Measurements from ENCODE around the gene OR5V1. TPM values are rescaled to one million over a fixed set of nuclear protein-coding genes. Genes with fewer than 3 reads are reported as not detected.
"Not testable (repeated sequence)": the region's sequence is repeated elsewhere in the genome, so short reads cannot be mapped to it uniquely, and the experiment has no call there.

OR5V1 gene
- not detected for polyA plus RNA-seq (2013, experiment 1 of 2)
- not detected for polyA plus RNA-seq (2013, experiment 2 of 2)

DNA sequence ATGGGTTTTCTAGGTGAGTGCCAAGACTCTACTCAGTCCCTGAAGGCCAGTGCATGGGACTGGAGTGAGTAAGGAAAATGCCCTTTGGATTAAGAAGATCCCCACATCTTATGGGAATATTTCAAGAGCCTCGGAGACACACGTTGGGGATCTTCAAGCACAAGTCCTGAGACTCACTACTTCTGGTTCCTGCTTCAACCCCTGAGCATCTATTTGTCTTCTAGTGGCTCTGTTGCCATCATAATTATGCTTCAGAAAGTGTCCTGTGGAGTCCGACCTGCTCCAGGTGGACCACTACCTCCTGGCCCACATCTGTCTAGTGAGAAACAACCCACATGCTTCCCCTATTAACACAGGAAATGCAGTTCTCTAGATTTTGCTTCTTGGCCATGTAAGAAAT lies at the start of gene OR5V1:
OR5V1 (minus strand) TSS at position 101 of the 400 bp plus-strand sequence. CDS start 12,670 bp downstream, outside the sequence.
- no peaks in the 10 kb centered on the region for H3K4me1 ChIP-seq (ENCODE audit: insufficient read depth, low read length)
- no peaks in the 10 kb centered on the region for H3K27me3 ChIP-seq (ENCODE audit: insufficient read depth, low read length)
- WGBS = 92% methylated on average over 3 of the region's 3 CpGs

GRCh38 chr6:29414588-29414987 lies 45.9 kb upstream of the OR5V1 start, which contains the start of gene OR12D1:
TSS of gene OR12D1 (plus strand) at chr6:29414928.
- no peaks in the 10 kb centered on the region for H3K9me3 ChIP-seq (ENCODE audit: insufficient read depth, low read depth, low read length)

More for the DNA sequence above, at the start of gene OR5V1:
- Histone ChIP-seq H3K9me3 (ENCODE audit: insufficient read depth, low read depth, low read length) (no peaks in the 10 kb centered on the region), H3K9ac (ENCODE audit: low read depth, low read length) (no peak within 1 kb of the TSS), H3K36me3 (ENCODE audit: insufficient read depth, low read length) (no peaks in the 10 kb centered on the region), H3K4me3 (ENCODE audit: low read length) (no peak within 1 kb of the TSS), H3K27ac (ENCODE audit: low read depth, low read length) (no peak within 1 kb of the TSS)

GRCh38 chr6:29403801-29404200 lies 35.1 kb upstream of the OR5V1 start:
- Histone ChIP-seq H3K36me3 (ENCODE audit: insufficient read depth, low read length) (no peaks in the 10 kb centered on the region), H3K27me3 (ENCODE audit: insufficient read depth, low read length) (no peaks in the 10 kb centered on the region), H3K4me1 (ENCODE audit: insufficient read depth, low read length) (no peaks in the 10 kb centered on the region), H3K27ac (ENCODE audit: low read depth, low read length) (no peak overlapping the region), H3K4me3 (ENCODE audit: low read length) (no peak overlapping the region), H3K9ac (ENCODE audit: low read depth, low read length) (no peak overlapping the region), H3K9me3 (ENCODE audit: insufficient read depth, low read depth, low read length) (no peaks in the 10 kb centered on the region)
- WGBS = 97% methylated on average over 1 of the region's 1 CpG

More at GRCh38 chr6:29414588-29414987, 45.9 kb upstream of the OR5V1 start, which contains the start of gene OR12D1:
- no peaks in the 10 kb centered on the region for H3K4me1 ChIP-seq (ENCODE audit: insufficient read depth, low read length)
- H3K27ac ChIP-seq (ENCODE audit: low read depth, low read length) = no peak within 1 kb of the TSS
- no peak within 1 kb of the TSS for H3K9ac ChIP-seq (ENCODE audit: low read depth, low read length)
- H3K36me3 ChIP-seq (ENCODE audit: insufficient read depth, low read length) = no peaks in the 10 kb centered on the region
- H3K4me3 ChIP-seq (ENCODE audit: low read length) = no peak within 1 kb of the TSS
- no peaks in the 10 kb centered on the region for H3K27me3 ChIP-seq (ENCODE audit: insufficient read depth, low read length)

GRCh38 chr6:29399525-29399924 lies 30.9 kb upstream of the OR5V1 start:
- H3K9ac ChIP-seq (ENCODE audit: low read depth, low read length) = no peak overlapping the region
- 80% methylated on average over 1 of the region's 2 CpGs for WGBS
- H3K9me3 ChIP-seq (ENCODE audit: insufficient read depth, low read depth, low read length) = no peaks in the 10 kb centered on the region
- H3K36me3 ChIP-seq (ENCODE audit: insufficient read depth, low read length) = no peaks in the 10 kb centered on the region
- no peak overlapping the region for H3K4me3 ChIP-seq (ENCODE audit: low read length)
- peaks cover 4% of the 10 kb centered on the region; the same call in 1 of the 2 replicates for H3K4me1 ChIP-seq (ENCODE audit: insufficient read depth, low read length)
- no peak overlapping the region for H3K27ac ChIP-seq (ENCODE audit: low read depth, low read length)
- no peaks in the 10 kb centered on the region for H3K27me3 ChIP-seq (ENCODE audit: insufficient read depth, low read length)

DNA sequence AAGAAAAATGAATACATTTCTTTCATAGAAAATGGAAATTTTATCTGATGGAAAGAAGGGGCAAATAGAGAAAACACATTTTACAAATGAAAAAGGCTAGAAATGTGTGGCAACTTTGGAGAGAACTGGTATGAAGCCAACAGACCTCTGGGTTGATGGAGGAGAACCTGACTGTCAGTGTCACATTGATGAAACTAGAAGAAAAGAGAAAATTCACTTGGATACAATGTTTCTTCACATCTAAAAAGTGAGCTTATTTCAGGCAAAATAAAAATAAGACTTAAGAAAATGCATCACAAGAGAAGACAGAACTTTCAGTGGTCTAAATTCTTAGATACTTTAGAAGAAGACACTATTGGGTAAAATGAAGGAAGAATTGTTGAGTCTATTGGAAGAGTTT lies 26.7 kb upstream of the OR5V1 start, which contains the start of gene OR12D2:
OR12D2 (plus strand) TSS at position 301 of the 400 bp plus-strand sequence. CDS start 1,069 bp downstream, outside the sequence.
- Histone ChIP-seq H3K4me3 (ENCODE audit: low read length) (no peak within 1 kb of the TSS), H3K4me1 (ENCODE audit: insufficient read depth, low read length) (peaks cover 4% of the 10 kb centered on the region; the same call in 1 of the 2 replicates), H3K9ac (ENCODE audit: low read depth, low read length) (no peak within 1 kb of the TSS), H3K36me3 (ENCODE audit: insufficient read depth, low read length) (no peaks in the 10 kb centered on the region), H3K9me3 (ENCODE audit: insufficient read depth, low read depth, low read length) (no peaks in the 10 kb centered on the region), H3K27ac (ENCODE audit: low read depth, low read length) (no peak within 1 kb of the TSS), H3K27me3 (ENCODE audit: insufficient read depth, low read length) (no peaks in the 10 kb centered on the region)

DNA sequence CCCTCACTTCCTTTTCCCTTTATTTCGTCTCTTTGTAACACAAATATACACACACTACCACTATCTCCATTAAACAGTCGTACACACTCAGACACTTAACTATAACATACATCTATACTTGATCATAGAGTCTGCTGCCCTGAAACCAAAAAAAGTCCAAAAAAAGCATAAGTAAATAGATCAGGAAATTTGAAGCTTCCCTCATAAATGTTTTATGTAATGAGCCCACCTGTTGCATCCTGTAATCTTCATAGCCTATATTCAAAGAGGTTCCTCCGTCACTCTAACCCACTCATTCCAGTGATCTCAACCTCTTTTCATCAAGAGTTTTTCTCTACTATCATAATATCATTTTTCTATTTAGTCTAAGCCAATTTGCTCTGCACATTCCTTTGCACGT lies 19.9 kb upstream of the OR5V1 start:
- H3K4me3 ChIP-seq (ENCODE audit: low read length) = no peak overlapping the region
- no peak overlapping the region for H3K9ac ChIP-seq (ENCODE audit: low read depth, low read length)
- H3K9me3 ChIP-seq (ENCODE audit: insufficient read depth, low read depth, low read length) = no peaks in the 10 kb centered on the region
- H3K27me3 ChIP-seq (ENCODE audit: insufficient read depth, low read length) = no peaks in the 10 kb centered on the region
- no peak overlapping the region for H3K27ac ChIP-seq (ENCODE audit: low read depth, low read length)
- WGBS = 77% methylated on average over 3 of the region's 4 CpGs
- H3K36me3 ChIP-seq (ENCODE audit: insufficient read depth, low read length) = no peaks in the 10 kb centered on the region
- H3K4me1 ChIP-seq (ENCODE audit: insufficient read depth, low read length) = no peaks in the 10 kb centered on the region

GRCh38 chr6:29376003-29376402 lies 7.3 kb upstream of the OR5V1 start:
- no peaks in the 10 kb centered on the region for H3K9me3 ChIP-seq (ENCODE audit: insufficient read depth, low read depth, low read length)

GRCh38 chr6:29375191-29375590 lies 6.5 kb upstream of the OR5V1 start, which contains the start of gene OR12D3:
TSS of gene OR12D3 (minus strand) at chr6:29375291. CDS start at chr6:29375287, 4 bp downstream.
- Histone ChIP-seq H3K4me1 (ENCODE audit: insufficient read depth, low read length) (no peaks in the 10 kb centered on the region), H3K36me3 (ENCODE audit: insufficient read depth, low read length) (no peaks in the 10 kb centered on the region), H3K27ac (ENCODE audit: low read depth, low read length) (no peak within 1 kb of the TSS), H3K9me3 (ENCODE audit: insufficient read depth, low read depth, low read length) (no peaks in the 10 kb centered on the region), H3K9ac (ENCODE audit: low read depth, low read length) (no peak within 1 kb of the TSS), H3K27me3 (ENCODE audit: insufficient read depth, low read length) (no peaks in the 10 kb centered on the region), H3K4me3 (ENCODE audit: low read length) (no peak within 1 kb of the TSS)
- WGBS = no CpG with 5 or more reads among the region's 1 CpG

More at GRCh38 chr6:29376003-29376402, 7.3 kb upstream of the OR5V1 start:
- H3K4me3 ChIP-seq (ENCODE audit: low read length) = no peak overlapping the region
- H3K27me3 ChIP-seq (ENCODE audit: insufficient read depth, low read length) = no peaks in the 10 kb centered on the region
- no peaks in the 10 kb centered on the region for H3K4me1 ChIP-seq (ENCODE audit: insufficient read depth, low read length)
- no peak overlapping the region for H3K27ac ChIP-seq (ENCODE audit: low read depth, low read length)
- no peaks in the 10 kb centered on the region for H3K36me3 ChIP-seq (ENCODE audit: insufficient read depth, low read length)
- H3K9ac ChIP-seq (ENCODE audit: low read depth, low read length) = no peak overlapping the region

DNA sequence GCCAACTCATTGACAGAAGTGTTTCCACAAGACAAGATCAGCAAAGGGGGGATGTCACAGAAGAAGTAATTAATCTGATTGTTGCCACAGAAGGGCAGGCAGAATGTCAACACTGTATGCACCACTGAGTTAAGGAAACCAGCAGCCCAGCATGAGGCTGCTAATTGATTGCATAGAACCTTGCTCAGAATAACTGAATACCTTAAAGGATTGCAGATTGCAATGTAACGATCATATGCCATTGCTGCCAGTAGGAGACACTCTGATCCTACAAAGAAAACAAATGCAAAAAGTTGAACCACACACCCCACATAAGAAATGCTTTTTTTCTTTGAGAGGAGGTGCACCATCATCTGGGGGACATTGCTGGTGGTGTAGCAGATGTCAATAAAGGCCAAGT lies 13.1 kb downstream of the OR5V1 start:
- H3K4me1 ChIP-seq (ENCODE audit: insufficient read depth, low read length) = 0 out of 2 replicates have a peak, but pooled peaks cover 4% of the 10 kb centered on the region
- WGBS = 88% methylated on average over 1 of the region's 1 CpG
- no peaks in the 10 kb centered on the region for H3K9me3 ChIP-seq (ENCODE audit: insufficient read depth, low read depth, low read length)
- H3K27ac ChIP-seq (ENCODE audit: low read depth, low read length) = no peak overlapping the region
- no peak overlapping the region for H3K4me3 ChIP-seq (ENCODE audit: low read length)
- no peaks in the 10 kb centered on the region for H3K36me3 ChIP-seq (ENCODE audit: insufficient read depth, low read length)
- no peak overlapping the region for H3K9ac ChIP-seq (ENCODE audit: low read depth, low read length)
- H3K27me3 ChIP-seq (ENCODE audit: insufficient read depth, low read length) = no peaks in the 10 kb centered on the region

GRCh38 chr6:29354980-29355379 lies 13.7 kb downstream of the OR5V1 start:
- H3K9ac ChIP-seq (ENCODE audit: low read depth, low read length) = no peak overlapping the region
- no peak overlapping the region for H3K27ac ChIP-seq (ENCODE audit: low read depth, low read length)
- H3K4me3 ChIP-seq (ENCODE audit: low read length) = no peak overlapping the region

DNA sequence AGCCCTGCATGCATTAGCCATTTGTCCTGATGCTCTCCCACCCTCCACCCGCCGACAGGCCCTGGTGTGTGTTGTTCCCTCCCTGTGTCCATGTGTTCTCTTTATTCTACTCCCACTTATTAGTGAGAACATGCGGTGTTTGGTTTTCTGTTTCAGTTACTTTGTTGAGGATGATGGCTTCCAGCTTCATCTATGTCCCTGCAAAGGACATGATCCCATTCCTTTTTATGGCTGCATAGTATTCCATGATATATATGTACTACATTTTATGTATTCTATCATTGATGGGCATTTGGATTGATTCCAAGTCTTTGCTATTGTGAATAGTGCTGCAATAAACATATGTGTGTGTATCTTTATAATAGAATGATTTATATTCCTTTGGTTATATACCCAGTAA lies 19.3 kb downstream of the OR5V1 start:
- H3K9ac ChIP-seq (ENCODE audit: low read depth, low read length); H3K4me1 ChIP-seq (ENCODE audit: insufficient read depth, low read length); H3K27ac ChIP-seq (ENCODE audit: low read depth, low read length); H3K9me3 ChIP-seq (ENCODE audit: insufficient read depth, low read depth, low read length); H3K4me3 ChIP-seq (ENCODE audit: low read length); H3K36me3 ChIP-seq (ENCODE audit: insufficient read depth, low read length); H3K27me3 ChIP-seq (ENCODE audit: insufficient read depth, low read length): not testable (repeated sequence)
- WGBS = 92% methylated on average over 2 of the region's 3 CpGs

More at GRCh38 chr6:29354980-29355379, 13.7 kb downstream of the OR5V1 start:
- Histone ChIP-seq H3K27me3 (ENCODE audit: insufficient read depth, low read length) (no peaks in the 10 kb centered on the region), H3K9me3 (ENCODE audit: insufficient read depth, low read depth, low read length) (no peaks in the 10 kb centered on the region), H3K4me1 (ENCODE audit: insufficient read depth, low read length) (0 out of 2 replicates have a peak, but pooled peaks cover 4% of the 10 kb centered on the region), H3K36me3 (ENCODE audit: insufficient read depth, low read length) (no peaks in the 10 kb centered on the region)

- H3K4me1 ChIP-seq (ENCODE audit: insufficient read depth, low read length) = no peaks in the 10 kb centered on the region
Observed at GRCh38 chr6:29345380-29345779, 23.3 kb downstream of the OR5V1 start.

More at GRCh38 chr6:29345380-29345779, 23.3 kb downstream of the OR5V1 start:
- Histone ChIP-seq H3K9me3 (ENCODE audit: insufficient read depth, low read depth, low read length) (no peaks in the 10 kb centered on the region), H3K36me3 (ENCODE audit: insufficient read depth, low read length) (no peaks in the 10 kb centered on the region), H3K27ac (ENCODE audit: low read depth, low read length) (no peak overlapping the region), H3K27me3 (ENCODE audit: insufficient read depth, low read length) (no peaks in the 10 kb centered on the region), H3K9ac (ENCODE audit: low read depth, low read length) (no peak overlapping the region), H3K4me3 (ENCODE audit: low read length) (no peak overlapping the region)
- 86% methylated on average over 2 of the region's 3 CpGs for WGBS

Measured in HUES64 (cell line).